SK-N-SH (cell line): Measurements from ENCODE around the gene UCKL1. TPM values are rescaled to one million over a fixed set of nuclear protein-coding genes. Genes with fewer than 3 reads are reported as not detected.

Source experiments
- CTCF ChIA-PET: fragments of 300-600, 350-600 bp; formaldehyde crosslinking; extraction: SDS; loops from one replicate; lab custom pipeline; 2021; lab: Yijun Ruan, JAX
- POLR2A ChIA-PET: fragments of 350-600 bp; sonication (Branson Sonifier 250); formaldehyde crosslinking; extraction: SDS; loops from one replicate; lab custom pipeline; 2020; ENCODE audit warnings: antibody characterized with exemption, inconsistent platforms; lab: Yijun Ruan, JAX
- DNase-seq: peaks from one replicate; pipeline ENCODE4 v3.0.0; 2012
- H2AFZ ChIP-seq: fragments of 200-600 bp; sonication (generic); 2 replicates; pipeline ENCODE4 v1.8.1; 2016; ENCODE audit warnings: antibody characterized with exemption, mild to moderate bottlenecking, low read depth
- H3F3A ChIP-seq: fragments of 200-600 bp; sonication (generic); replicated peaks from 2 replicates; pipeline ENCODE3; 2016; ENCODE audit warnings: antibody characterized with exemption, mild to moderate bottlenecking; ENCODE audit not compliant: insufficient read depth
- H3K27ac ChIP-seq, 2 experiments: fragments of 200-500 bp in 1 of 2; fragments of 200-600 bp in 1 of 2; sonication (Bioruptor generic) in 1 of 2; sonication (generic), shearing (Covaris generic) in 1 of 2; 2 replicates each; pipeline versions ENCODE4 v1.5.1 to v1.6.1; 2014 to 2016; ENCODE audit warnings: low read depth in 2 of 2, inconsistent platforms in 1 of 2, low read length in 1 of 2, mild to moderate bottlenecking in 1 of 2, mixed read lengths in 1 of 2
- H3K27me3 ChIP-seq: fragments of 200-600 bp; sonication (generic), shearing (Covaris generic); 2 replicates; pipeline ENCODE4 v1.6.1; 2016; ENCODE audit warnings: mixed run types; ENCODE audit not compliant: insufficient read depth
- H3K36me3 ChIP-seq, 2 experiments: fragments of 200-500 bp in 1 of 2; fragments of 200-600 bp in 1 of 2; sonication (Bioruptor generic) in 1 of 2; sonication (generic) in 1 of 2; replicated peaks in 1 of 2; 2 replicates each; pipeline versions ENCODE3 to v1.5.1; 2014 to 2016; ENCODE audit warnings: low read length in 1 of 2, mild to moderate bottlenecking in 1 of 2; ENCODE audit not compliant: insufficient read depth in 2 of 2, control insufficient read depth in 1 of 2
- H3K4me1 ChIP-seq, 2 experiments: fragments of 200-500 bp in 1 of 2; fragments of 200-600 bp in 1 of 2; sonication (Bioruptor generic) in 1 of 2; sonication (generic), shearing (Covaris generic) in 1 of 2; 2 replicates each; pipeline versions ENCODE4 v1.5.1 to v1.6.1; 2014 to 2016; ENCODE audit warnings: low read depth in 1 of 2, low read length in 1 of 2, mixed run types in 1 of 2; ENCODE audit not compliant: insufficient read depth in 2 of 2, control insufficient read depth in 1 of 2
- H3K4me2 ChIP-seq: fragments of 200-600 bp; sonication (generic), shearing (Covaris generic); 2 replicates; pipeline ENCODE4 v1.6.1; 2017; ENCODE audit warnings: mixed run types
- H3K4me3 ChIP-seq, 2 experiments: fragments of 200-500 bp in 1 of 2; fragments of 200-600 bp in 1 of 2; sonication (Bioruptor generic) in 1 of 2; sonication (generic), shearing (Covaris generic) in 1 of 2; 2 replicates each; pipeline versions ENCODE4 v1.5.1 to v1.8.1; 2014 to 2016; ENCODE audit warnings: low read depth in 2 of 2, inconsistent platforms in 1 of 2, low read length in 1 of 2, mild to moderate bottlenecking in 1 of 2, mixed read lengths in 1 of 2, moderate library complexity in 1 of 2
- H3K79me2 ChIP-seq: fragments of 200-600 bp; sonication (generic); 2 replicates; pipeline ENCODE4 v1.8.1; 2017; ENCODE audit warnings: mild to moderate bottlenecking; ENCODE audit not compliant: insufficient read depth
- H3K9ac ChIP-seq: fragments of 200-600 bp; sonication (generic); 2 replicates; pipeline ENCODE4 v1.6.1; 2017; ENCODE audit warnings: mixed run types
- H3K9me2 ChIP-seq: fragments of 200-600 bp; sonication (generic); 2 replicates; pipeline ENCODE4 v1.6.1; 2017; ENCODE audit warnings: mixed run types
- H3K9me3 ChIP-seq: fragments of 200-600 bp; sonication (generic); 2 replicates; pipeline ENCODE4 v1.6.1; 2017; ENCODE audit warnings: mixed run types, mild to moderate bottlenecking, moderate library complexity
- H4K20me1 ChIP-seq: fragments of 200-600 bp; sonication (generic); 2 replicates; pipeline ENCODE4 v1.6.1; 2017; ENCODE audit warnings: mild to moderate bottlenecking, mixed run types; ENCODE audit not compliant: insufficient read depth
- CHD2 ChIP-seq: fragments of 150-350 bp; IDR thresholded peaks from 2 replicates; pipeline ENCODE4 v1.6.1; 2018; ENCODE audit warnings: low read length; ENCODE audit not compliant: partially characterized antibody
- CTCF ChIP-seq: fragments of 200-600 bp; sonication (generic); IDR thresholded peaks from 2 replicates; pipeline ENCODE4 v1.6.1; 2017; ENCODE audit warnings: antibody characterized with exemption, mild to moderate bottlenecking, moderate library complexity
- FOSL2 ChIP-seq: IDR thresholded peaks from 2 replicates; pipeline ENCODE4 v1.4.0; 2012; ENCODE audit warnings: low read depth, mild to moderate bottlenecking, moderate library complexity, borderline replicate concordance
- FOXM1 ChIP-seq: IDR thresholded peaks from 2 replicates; pipeline ENCODE4 v1.4.0; 2012; ENCODE audit warnings: low read depth, mild to moderate bottlenecking
- GABPA ChIP-seq: IDR thresholded peaks from 2 replicates; pipeline ENCODE4 v1.4.0; 2012; ENCODE audit warnings: low read depth, mild to moderate bottlenecking
- MEF2A ChIP-seq: IDR thresholded peaks from 2 replicates; pipeline ENCODE4 v1.4.0; 2012; ENCODE audit warnings: low read depth, borderline replicate concordance
- NFIC ChIP-seq: IDR thresholded peaks from 2 replicates; pipeline ENCODE4 v1.4.0; 2012; ENCODE audit warnings: borderline replicate concordance
- NRF1 ChIP-seq: IDR thresholded peaks from 2 replicates; pipeline ENCODE4 v1.6.1; 2012; ENCODE audit warnings: low read depth, mild to moderate bottlenecking, low read length
- POLR2AphosphoS5 ChIP-seq: IDR thresholded peaks from 2 replicates; pipeline ENCODE4 v1.6.1; 2012; ENCODE audit warnings: low read depth, low read length
- RAD21 ChIP-seq: IDR thresholded peaks from 2 replicates; pipeline ENCODE4 v1.6.1; 2012; ENCODE audit warnings: mild to moderate bottlenecking, low read length
- SMC3 ChIP-seq: IDR thresholded peaks from 2 replicates; pipeline ENCODE4 v1.6.1; 2012; ENCODE audit warnings: low read depth, low read length, improper control_type of control experiment
- TCF12 ChIP-seq: IDR thresholded peaks from 2 replicates; pipeline ENCODE4 v1.4.0; 2012
- WGBS: methylation state at CpG from one replicate; pipeline ENCODE4 v1.1.6; 2017; ENCODE audit warnings: low lambda C conversion rate; 5-methylcytosine and 5-hydroxymethylcytosine counted together
- polyA plus RNA-seq, 3 experiments: library from polyadenylated mRNA; depleted of rRNA; stranded (reverse); fragments of >200 nt; gene quantifications; 2 replicates each; pipeline ENCODE4 v1.2.3, GENCODE V29; 2012
- TF ChIP-seq, protein P1 (sequence below): fragments of 150-350 bp; IDR thresholded peaks from 2 replicates; pipeline ENCODE4 v1.6.1; 2016; ENCODE audit warnings: mild to moderate bottlenecking, low read depth, low read length
- TF ChIP-seq, protein P2 (sequence below): IDR thresholded peaks from 2 replicates; pipeline ENCODE4; 2012
- TF ChIP-seq, protein P3 (sequence below): IDR thresholded peaks from 2 replicates; pipeline ENCODE4 v1.4.0; 2012; ENCODE audit warnings: low read depth, borderline replicate concordance
- TF ChIP-seq, protein P4 (sequence below): IDR thresholded peaks from 2 replicates; pipeline ENCODE4 v1.6.1; 2012; ENCODE audit warnings: mild to moderate bottlenecking, low read depth, low read length, moderate library complexity

The UCKL1 gene
- polyA plus RNA-seq, 1 of the 3 experiments (the other 2 are of a cell fraction), result 71.6 TPM

DNA sequence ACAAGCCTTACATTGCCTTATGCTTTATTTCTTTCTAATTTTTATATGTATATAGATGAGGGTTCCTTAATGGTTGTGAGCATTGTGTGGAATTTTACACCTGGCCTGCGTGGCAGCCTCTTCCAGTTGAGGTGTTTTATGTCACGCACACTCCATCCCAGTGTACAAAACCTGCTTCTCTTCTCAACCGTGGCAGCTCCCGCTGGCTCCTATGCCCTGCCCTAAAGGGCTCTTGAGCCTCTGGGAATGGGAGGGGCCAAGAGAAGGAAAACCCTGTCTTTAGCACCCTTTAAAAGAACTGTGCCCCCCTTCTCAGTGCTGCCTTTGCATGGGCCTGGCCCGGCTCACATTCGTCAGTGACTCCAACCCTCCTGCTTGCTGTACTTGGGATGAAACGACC is 65.6 kb downstream of the UCKL1 start:
- no peak overlapping the region for H3K27ac ChIP-seq
- H3K4me2 ChIP-seq, result no peak overlapping the region
- H4K20me1 ChIP-seq, result peaks cover 19% of the 10 kb centered on the region; the same call in 1 of the 2 replicates

DNA sequence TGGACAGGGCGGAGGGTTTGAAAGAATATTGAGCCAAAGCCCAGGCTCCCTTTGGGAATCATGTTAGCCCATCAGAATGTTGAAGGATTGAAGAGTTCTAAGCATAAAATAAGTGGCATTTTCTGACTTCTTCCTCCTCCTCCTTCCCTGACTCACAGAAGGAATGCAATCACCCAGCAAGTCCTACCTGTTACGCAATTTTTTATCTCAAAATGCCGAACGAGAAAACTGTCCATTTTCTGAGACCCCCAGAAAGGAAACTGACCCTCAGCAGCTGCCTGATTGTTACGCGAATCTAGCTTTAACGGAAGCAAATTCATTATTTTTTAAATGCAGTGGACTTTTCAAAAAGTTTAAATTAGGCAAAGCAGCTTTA is 66.0 kb downstream of the UCKL1 start:
- WGBS, result 93% methylated on average over 7 of the region's 7 CpGs
- peaks cover 6 to 50% of the 10 kb centered on the region in 2 experiments for H3K36me3 ChIP-seq
- ChIA-PET CTCF (interaction anchor here (1.3 kb wide), 1 partner anchor 26 kb away, joined by 3 read pairs; the partner anchor contains the start of gene TPD52L2), POLR2A (no interaction called here)
- H3K4me2 ChIP-seq, result no peak overlapping the region
- H3K4me1 ChIP-seq, result peaks cover 0 to 7% of the 10 kb centered on the region in 2 experiments; a peak in 1 of 4 replicates
- no peaks in the 10 kb centered on the region for H3K27me3 ChIP-seq
- TF ChIP-seq CTCF (no peak), TCF12 (no peak), MEF2A (no peak), GABPA (no peak), POLR2AphosphoS5 (no peak), RAD21 (no peak), CHD2 (no peak), NRF1 (no peak)
- TF ChIP-seq, protein P1, sequence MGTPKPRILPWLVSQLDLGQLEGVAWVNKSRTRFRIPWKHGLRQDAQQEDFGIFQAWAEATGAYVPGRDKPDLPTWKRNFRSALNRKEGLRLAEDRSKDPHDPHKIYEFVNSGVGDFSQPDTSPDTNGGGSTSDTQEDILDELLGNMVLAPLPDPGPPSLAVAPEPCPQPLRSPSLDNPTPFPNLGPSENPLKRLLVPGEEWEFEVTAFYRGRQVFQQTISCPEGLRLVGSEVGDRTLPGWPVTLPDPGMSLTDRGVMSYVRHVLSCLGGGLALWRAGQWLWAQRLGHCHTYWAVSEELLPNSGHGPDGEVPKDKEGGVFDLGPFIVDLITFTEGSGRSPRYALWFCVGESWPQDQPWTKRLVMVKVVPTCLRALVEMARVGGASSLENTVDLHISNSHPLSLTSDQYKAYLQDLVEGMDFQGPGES, result no peak
- TF ChIP-seq, protein P2, sequence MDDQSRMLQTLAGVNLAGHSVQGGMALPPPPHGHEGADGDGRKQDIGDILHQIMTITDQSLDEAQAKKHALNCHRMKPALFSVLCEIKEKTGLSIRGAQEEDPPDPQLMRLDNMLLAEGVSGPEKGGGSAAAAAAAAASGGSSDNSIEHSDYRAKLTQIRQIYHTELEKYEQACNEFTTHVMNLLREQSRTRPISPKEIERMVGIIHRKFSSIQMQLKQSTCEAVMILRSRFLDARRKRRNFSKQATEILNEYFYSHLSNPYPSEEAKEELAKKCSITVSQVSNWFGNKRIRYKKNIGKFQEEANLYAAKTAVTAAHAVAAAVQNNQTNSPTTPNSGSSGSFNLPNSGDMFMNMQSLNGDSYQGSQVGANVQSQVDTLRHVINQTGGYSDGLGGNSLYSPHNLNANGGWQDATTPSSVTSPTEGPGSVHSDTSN, result no peak
- DNase-seq, result no peak
- no peaks in the 10 kb centered on the region for H3K9me3 ChIP-seq
- H4K20me1 ChIP-seq, result peaks cover 18% of the 10 kb centered on the region; the same call in 1 of the 2 replicates
- H3K27ac ChIP-seq, result no peak overlapping the region
- no peak overlapping the region for H2AFZ ChIP-seq
- peaks cover 25% of the 10 kb centered on the region for H3F3A ChIP-seq
- no peak overlapping the region for H3K4me3 ChIP-seq
- H3K79me2 ChIP-seq, result peaks cover 10% of the 10 kb centered on the region; the same call in 1 of the 2 replicates
- no peak overlapping the region for H3K9ac ChIP-seq
- no peaks in the 10 kb centered on the region for H3K9me2 ChIP-seq

More for the DNA sequence above, 65.6 kb downstream of the UCKL1 start:
- H3K27me3 ChIP-seq, result no peaks in the 10 kb centered on the region
- H3F3A ChIP-seq, result peaks cover 25% of the 10 kb centered on the region
- no peak for DNase-seq
- WGBS, result 96% methylated on average over 7 of the region's 7 CpGs
- H3K4me3 ChIP-seq, result no peak overlapping the region
- H3K36me3 ChIP-seq, result peaks cover 6 to 46% of the 10 kb centered on the region in 2 experiments
- H3K9ac ChIP-seq, result no peak overlapping the region
- H3K9me3 ChIP-seq, result no peaks in the 10 kb centered on the region
- no peaks in the 10 kb centered on the region for H3K9me2 ChIP-seq
- TF ChIP-seq, protein P3, sequence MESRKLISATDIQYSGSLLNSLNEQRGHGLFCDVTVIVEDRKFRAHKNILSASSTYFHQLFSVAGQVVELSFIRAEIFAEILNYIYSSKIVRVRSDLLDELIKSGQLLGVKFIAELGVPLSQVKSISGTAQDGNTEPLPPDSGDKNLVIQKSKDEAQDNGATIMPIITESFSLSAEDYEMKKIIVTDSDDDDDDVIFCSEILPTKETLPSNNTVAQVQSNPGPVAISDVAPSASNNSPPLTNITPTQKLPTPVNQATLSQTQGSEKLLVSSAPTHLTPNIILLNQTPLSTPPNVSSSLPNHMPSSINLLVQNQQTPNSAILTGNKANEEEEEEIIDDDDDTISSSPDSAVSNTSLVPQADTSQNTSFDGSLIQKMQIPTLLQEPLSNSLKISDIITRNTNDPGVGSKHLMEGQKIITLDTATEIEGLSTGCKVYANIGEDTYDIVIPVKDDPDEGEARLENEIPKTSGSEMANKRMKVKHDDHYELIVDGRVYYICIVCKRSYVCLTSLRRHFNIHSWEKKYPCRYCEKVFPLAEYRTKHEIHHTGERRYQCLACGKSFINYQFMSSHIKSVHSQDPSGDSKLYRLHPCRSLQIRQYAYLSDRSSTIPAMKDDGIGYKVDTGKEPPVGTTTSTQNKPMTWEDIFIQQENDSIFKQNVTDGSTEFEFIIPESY, result no peak
- TF ChIP-seq, protein P4, sequence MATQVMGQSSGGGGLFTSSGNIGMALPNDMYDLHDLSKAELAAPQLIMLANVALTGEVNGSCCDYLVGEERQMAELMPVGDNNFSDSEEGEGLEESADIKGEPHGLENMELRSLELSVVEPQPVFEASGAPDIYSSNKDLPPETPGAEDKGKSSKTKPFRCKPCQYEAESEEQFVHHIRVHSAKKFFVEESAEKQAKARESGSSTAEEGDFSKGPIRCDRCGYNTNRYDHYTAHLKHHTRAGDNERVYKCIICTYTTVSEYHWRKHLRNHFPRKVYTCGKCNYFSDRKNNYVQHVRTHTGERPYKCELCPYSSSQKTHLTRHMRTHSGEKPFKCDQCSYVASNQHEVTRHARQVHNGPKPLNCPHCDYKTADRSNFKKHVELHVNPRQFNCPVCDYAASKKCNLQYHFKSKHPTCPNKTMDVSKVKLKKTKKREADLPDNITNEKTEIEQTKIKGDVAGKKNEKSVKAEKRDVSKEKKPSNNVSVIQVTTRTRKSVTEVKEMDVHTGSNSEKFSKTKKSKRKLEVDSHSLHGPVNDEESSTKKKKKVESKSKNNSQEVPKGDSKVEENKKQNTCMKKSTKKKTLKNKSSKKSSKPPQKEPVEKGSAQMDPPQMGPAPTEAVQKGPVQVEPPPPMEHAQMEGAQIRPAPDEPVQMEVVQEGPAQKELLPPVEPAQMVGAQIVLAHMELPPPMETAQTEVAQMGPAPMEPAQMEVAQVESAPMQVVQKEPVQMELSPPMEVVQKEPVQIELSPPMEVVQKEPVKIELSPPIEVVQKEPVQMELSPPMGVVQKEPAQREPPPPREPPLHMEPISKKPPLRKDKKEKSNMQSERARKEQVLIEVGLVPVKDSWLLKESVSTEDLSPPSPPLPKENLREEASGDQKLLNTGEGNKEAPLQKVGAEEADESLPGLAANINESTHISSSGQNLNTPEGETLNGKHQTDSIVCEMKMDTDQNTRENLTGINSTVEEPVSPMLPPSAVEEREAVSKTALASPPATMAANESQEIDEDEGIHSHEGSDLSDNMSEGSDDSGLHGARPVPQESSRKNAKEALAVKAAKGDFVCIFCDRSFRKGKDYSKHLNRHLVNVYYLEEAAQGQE, result no peak
- no peak for TF ChIP-seq SMC3
- TF ChIP-seq FOSL2, result no peak
- no peak for TF ChIP-seq NFIC
- no peak for TF ChIP-seq FOXM1
- CTCF ChIA-PET, result interaction anchor here (1.3 to 1.7 kb wide), 2 partner anchors 26 to 116 kb away, joined by 3 to 5 read pairs; partner anchors contain the start of gene TPD52L2
- no peak overlapping the region for H2AFZ ChIP-seq
- POLR2A ChIA-PET, result no interaction called here
- peaks cover 8% of the 10 kb centered on the region for H3K79me2 ChIP-seq
- H3K4me1 ChIP-seq, result peaks cover 0 to 7% of the 10 kb centered on the region in 2 experiments; a peak in 1 of 4 replicates
